GM21390 (cell line): Measurements from ENCODE around the gene TBL3.

Experiments
- ATAC-seq: cut with Tn5 transposase; IDR thresholded peaks from one replicate; pipeline ENCODE4 v1.9.1; 2021; ENCODE audit not compliant: unreplicated experiment

Gene TBL3

GRCh38 chr16:2013527-2013926 is 41.7 kb downstream of the TBL3 start:
- no peak for ATAC-seq

DNA sequence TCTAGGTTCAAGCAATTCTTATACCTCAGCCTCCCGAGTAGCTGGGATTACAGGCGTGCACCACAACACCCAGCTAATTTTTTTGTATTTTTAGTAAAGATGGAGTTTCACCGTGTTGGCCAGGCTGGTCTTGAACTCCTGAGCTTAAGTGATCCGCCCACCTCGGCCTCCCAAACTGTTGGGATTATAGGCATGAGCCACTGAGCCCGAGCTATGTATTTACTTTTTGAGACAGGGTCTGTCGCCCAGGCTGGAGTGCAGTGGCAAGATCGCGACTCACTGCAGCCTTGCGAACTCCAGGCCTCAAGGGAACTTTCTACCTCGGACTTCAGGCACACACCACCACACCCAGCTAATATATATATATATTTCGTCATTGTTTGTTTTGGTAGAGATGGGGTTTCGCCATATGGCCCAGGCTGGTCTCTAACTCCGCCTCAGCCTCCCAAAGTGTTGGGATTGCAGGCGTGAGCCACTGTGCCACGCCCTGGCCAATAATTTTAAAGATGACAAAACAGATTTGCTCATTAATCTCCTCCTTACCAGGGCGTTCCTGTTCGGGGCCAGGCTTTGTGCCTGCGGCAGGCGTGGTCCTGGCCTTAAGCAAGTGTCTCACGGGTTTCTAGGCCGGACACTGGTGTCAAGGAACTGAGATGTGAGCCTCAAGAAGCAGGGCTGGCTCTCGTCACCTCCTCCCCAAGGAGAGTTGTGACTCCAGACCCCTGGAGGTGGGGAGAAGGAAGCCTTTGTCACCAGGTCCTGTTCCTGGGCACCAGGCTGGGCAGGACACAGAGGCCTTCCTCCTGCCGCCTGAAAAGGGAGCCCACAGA is 43.5 kb downstream of the TBL3 start:
- ATAC-seq, result no peak

- ATAC-seq, result no peak
Measured at GRCh38 chr16:2015947-2016208, 44.0 kb downstream of the TBL3 start.

DNA sequence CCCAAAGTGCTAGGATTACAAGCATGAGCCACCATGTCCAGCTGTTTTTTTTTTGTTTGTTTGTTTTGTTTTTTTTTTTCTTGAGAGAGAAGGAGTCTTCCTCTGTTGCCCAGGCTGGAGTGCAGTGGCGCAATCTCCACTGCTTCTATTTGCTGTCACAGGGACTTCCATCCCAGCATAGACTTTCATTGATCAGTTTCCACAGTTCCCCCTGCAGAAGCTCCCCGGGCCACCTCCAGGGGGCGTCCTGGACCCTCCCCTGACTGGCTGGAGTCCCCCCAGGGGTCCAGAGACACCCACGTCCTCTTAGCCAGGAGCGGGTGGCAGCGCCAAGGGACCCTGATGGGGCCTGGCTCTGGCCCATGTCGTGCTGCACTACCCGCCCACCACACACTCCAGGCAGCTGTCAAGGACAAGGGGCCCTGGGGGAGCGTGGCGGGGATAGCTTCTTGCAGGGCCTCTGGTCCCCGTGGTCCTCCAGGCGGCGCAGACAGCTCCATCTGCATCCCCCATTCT is 44.6 kb downstream of the TBL3 start:
- ATAC-seq, result no peak

DNA sequence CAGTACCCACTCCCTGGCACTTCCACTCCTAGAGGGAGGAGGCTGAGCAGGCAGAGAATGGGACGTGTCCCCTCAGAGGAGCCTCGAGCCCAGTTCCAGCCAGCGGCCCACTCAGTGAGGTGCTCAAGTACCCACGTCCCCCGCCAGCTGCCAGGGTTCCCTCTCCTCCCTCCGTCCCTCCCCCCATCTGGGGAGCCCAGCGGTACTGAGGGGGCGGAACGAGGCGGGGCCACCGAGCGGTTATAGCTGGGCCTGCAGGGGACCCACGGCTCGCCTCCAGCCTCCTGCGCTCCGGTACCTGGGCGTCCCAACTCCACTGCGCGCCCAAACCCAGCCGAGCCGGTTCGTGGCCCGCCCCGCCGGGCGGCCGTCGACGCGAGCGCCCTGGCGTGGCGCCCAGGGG is 47.7 kb downstream of the TBL3 start, which contains the start of gene NPW:
Gene NPW (plus strand): TSS at position 268 of the 403 bp plus-strand sequence.
- no peak for ATAC-seq

GRCh38 chr16:2019921-2020831 is 48.3 kb downstream of the TBL3 start:
- no peak for ATAC-seq

- ATAC-seq, result no peak
Measured at GRCh38 chr16:2022723-2023091, 50.9 kb downstream of the TBL3 start.

GRCh38 chr16:2023092-2024031 is 51.5 kb downstream of the TBL3 start:
- peak; percentile 73 for ATAC-seq

DNA sequence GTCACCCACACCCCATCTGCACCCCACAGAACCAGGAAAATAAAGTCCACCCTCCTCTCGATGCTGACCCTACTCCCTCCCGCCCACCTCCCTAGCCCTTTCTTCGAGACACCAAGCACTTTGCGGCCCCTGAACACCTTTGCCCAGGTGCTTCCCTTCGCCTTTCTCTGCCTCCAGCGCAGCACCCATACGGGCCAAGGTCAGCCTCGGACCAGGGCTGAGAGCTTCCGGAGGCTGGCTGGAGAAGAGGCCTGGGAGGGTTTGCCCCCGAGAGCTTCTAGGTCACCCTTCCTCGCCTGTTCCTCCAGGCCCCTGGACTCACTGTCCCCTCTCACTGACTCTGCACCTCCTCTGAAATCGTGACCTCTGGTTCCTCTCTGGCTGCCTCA is 52.2 kb downstream of the TBL3 start:
- ATAC-seq, result no peak

DNA sequence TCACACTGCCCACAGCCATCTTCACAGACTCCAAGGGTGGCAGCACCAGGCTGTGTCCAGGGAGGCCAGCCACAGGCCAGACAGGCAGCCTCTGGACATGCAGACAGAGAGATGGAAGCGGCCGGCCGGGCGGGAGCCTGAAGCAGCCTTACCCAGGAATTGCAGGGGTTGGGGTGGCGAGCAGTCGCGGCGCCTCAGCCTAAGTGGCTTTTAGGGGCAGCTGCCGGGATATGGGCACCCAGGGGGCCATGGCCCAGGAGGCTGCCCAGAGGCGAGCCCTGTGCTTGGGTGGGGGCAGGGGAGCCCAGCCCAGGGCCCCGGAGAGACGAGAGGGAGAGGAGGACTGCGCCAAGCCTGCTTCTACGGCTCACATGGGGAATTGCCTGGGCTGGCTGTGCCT is 53.4 kb downstream of the TBL3 start:
- no peak for ATAC-seq

DNA sequence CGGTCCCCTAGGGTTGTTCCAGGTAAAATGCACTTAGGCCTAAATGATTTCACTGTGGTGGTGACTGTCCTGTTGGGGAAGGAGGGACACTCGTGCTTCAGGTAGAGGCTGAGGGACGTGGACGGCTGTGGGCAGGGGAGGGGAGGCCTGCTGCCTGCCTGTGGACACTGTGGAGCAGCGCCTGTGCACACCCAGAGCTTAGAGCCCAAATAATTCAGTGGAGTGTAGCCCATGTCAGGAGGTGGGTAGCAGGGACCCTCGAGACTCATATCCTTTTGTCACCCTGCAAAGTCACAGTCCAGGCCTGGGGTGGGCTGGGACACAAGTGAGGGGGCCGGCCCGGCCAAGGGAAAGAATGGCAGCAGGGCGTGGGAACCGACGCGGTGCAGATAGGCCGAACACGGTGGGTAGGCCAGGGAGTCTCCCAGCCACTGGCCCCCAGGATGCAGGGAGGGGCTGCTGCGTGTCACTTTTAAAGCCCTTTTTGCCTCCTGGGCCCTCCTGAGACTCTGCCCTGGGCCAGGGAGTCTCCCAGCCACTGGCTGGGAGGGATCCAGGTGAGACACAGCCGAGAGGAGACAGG is 54.1 kb downstream of the TBL3 start:
- ATAC-seq, result no peak

GRCh38 chr16:2026461-2027023 is 54.7 kb downstream of the TBL3 start, which contains the start of gene NHERF2:
Gene NHERF2 (plus strand): TSS chr16:2026902. CDS start chr16:2027006, 104 bp downstream.
- no peak for ATAC-seq

- ATAC-seq, result no peak
Measured at GRCh38 chr16:2027024-2028010, 55.5 kb downstream of the TBL3 start.

DNA sequence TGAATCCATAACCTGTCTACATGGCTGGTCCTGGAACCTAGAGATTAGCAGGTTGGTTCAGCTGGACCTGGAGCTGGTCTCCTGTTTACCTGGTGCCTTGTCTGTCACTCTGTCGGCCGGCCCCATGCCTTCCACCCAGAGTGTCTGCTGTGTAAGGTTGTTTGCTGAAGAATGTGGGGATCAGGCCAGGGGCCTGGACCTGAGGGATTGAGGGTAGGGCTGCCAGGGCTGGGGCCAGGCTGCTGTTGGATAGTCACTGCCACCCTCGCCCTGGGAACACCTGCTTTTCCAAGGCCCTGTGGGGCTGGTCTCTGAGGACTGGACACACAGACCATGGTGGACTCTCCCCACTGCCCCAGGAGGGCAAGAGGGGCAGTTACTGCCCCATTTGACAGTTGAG is 56.3 kb downstream of the TBL3 start:
- no peak for ATAC-seq

DNA sequence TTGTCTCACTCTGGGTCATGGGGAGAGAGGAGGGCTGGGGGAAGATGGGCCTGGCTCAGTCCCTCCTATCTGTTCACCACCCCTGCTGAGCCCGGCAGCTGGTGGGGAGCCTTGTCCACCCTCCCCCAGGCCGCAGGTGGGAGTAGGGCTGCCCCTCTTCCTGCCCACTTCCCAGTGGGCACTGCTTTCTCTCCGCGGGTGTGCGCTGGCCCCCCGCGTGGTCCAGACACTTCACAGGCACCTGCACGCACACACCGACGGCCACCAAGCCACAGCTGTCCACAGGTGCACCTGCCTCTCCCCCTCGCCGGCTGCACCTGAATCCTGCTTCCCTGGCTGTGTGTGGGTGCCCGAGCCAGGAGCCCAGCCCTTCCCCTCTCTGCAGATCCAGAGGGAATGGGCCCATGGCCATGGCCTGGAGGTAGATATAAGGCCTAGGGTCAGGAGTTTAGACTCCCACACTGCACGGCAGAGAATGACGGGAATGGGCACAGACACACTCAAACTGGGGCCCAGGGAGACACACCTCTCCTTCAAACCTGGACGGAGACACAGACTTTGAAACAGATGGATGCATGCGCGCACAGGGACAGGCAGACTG is 56.9 kb downstream of the TBL3 start:
- ATAC-seq, result no peak

GRCh38 chr16:2029350-2029749 is 57.5 kb downstream of the TBL3 start:
- ATAC-seq, result no peak

DNA sequence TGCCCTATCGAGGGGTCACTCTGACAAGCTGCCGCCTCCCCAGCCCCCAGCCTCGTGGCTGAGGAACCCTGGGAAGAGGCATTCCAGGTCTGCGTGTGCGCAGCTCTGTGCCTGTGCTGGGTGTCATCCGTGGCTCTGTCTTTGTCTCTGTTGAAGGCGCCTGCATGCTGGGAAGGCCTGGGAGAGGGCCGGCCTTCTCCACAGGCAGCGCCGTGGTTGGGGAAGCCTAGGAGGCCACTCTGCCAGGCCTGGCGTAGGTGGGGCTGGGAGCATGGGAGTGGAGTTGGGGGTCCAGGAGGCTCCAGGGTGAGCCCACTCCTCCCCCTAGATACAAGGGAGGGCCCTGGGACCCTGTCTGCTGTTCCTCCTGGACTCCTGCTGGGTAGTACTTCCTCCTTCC is 58.2 kb downstream of the TBL3 start:
- no peak for ATAC-seq

DNA sequence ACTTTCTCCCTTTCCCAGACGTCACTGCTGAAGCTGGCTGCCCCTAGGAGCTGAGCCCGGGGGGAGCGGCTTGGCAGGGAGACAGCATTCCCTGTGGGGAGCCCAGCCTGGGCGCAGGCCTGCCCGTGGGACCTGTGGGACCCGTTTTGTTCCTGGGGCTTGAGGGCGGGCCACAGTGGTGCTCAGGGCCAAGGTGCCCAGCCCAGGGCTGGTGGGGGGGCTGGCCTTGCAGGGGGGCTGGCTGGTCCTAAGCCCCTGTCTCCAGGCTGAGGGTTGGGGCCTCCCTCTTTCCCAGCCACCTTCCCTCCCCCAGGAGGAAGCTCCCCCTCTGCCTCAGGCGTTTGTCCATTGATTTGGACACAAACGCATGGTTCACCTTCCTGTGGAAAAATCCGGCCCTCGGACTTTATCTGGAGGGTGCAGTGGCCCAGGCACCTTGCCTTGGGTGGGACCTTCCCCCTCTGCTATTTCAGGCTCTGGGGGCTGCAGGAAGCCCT is 59.3 kb downstream of the TBL3 start:
- no peak for ATAC-seq
